HepG2 (cell line): ENCODE data around the gene CDHR5. TPM values are rescaled to one million over a fixed set of nuclear protein-coding genes. Genes with fewer than 3 reads are reported as not detected.
A peak's percentile ranks its signal among the peaks of the same experiment; 100 is the strongest.

Source experiments
- AGO2 ChIP-seq: fragments of 200-400 bp; formaldehyde crosslinking; optimal IDR thresholded peaks from 2 replicates; pipeline ENCODE3; 2017; ENCODE audit warnings: mild to moderate bottlenecking, low read depth, low read length, moderate library complexity
- ELF1 ChIP-seq: sonication (generic); formaldehyde crosslinking; IDR thresholded peaks from 2 replicates; pipeline ENCODE4 v1.4.0; 2020; ENCODE audit warnings: missing genetic modification reagents
- ELF3 ChIP-seq: IDR thresholded peaks from 2 replicates; pipeline ENCODE4 v1.6.1; 2016; ENCODE audit warnings: missing genetic modification reagents, missing compliant biosample characterization
- FOXP1 ChIP-seq, 2 experiments: fragments of 450-650 bp in 1 of 2; IDR thresholded peaks; 2 replicates each; pipeline ENCODE4 v1.6.1; 2017 to 2018; ENCODE audit warnings: antibody characterized with exemption in 1 of 2
- GABPB1 ChIP-seq: IDR thresholded peaks from 2 replicates; pipeline ENCODE4 v1.6.1; 2016; ENCODE audit warnings: mild to moderate bottlenecking, missing genetic modification reagents, moderate library complexity, missing compliant biosample characterization
- HOXA5 ChIP-seq: sonication (generic); formaldehyde crosslinking; IDR thresholded peaks from 2 replicates; pipeline ENCODE4 v1.4.0; 2020; ENCODE audit warnings: missing genetic modification reagents
- MXI1 ChIP-seq: IDR thresholded peaks from 3 replicates; pipeline ENCODE4 v1.6.1; 2012; ENCODE audit warnings: low read depth, low read length, inconsistent platforms, borderline replicate concordance
- SNAI1 ChIP-seq: sonication (generic); formaldehyde crosslinking; IDR thresholded peaks from 2 replicates; pipeline ENCODE4 v1.5.0; 2020; ENCODE audit warnings: mild to moderate bottlenecking, missing genetic modification reagents, borderline replicate concordance
- SOX6 ChIP-seq, 2 experiments: fragments of 450-650 bp in 1 of 2; sonication (generic) in 1 of 2; formaldehyde crosslinking in 1 of 2; IDR thresholded peaks; 2 replicates each; pipeline versions ENCODE4 v1.4.0 to v1.6.1; 2017 to 2020; ENCODE audit warnings: antibody characterized with exemption in 1 of 2, mild to moderate bottlenecking in 1 of 2, missing genetic modification reagents in 1 of 2
- TRIM24 ChIP-seq: sonication (generic); formaldehyde crosslinking; IDR thresholded peaks from 2 replicates; pipeline ENCODE4 v1.8.0; 2022; ENCODE audit warnings: mild to moderate bottlenecking, missing genetic modification reagents
- ZNF296 ChIP-seq: sonication (generic); formaldehyde crosslinking; conservative IDR thresholded peaks from 2 replicates; pipeline ENCODE4 v1.5.0; 2020; ENCODE audit warnings: mild to moderate bottlenecking, missing genetic modification reagents
- ZNF30 ChIP-seq: sonication (generic); formaldehyde crosslinking; IDR thresholded peaks from 2 replicates; pipeline ENCODE4 v1.5.0; 2020; ENCODE audit warnings: mild to moderate bottlenecking, missing genetic modification reagents
- ZNF382 ChIP-seq: sonication (generic); formaldehyde crosslinking; IDR thresholded peaks from 2 replicates; pipeline ENCODE4 v1.5.0; 2020; ENCODE audit warnings: missing genetic modification reagents, mild to moderate bottlenecking, borderline replicate concordance
- ZNF766 ChIP-seq: sonication (generic); formaldehyde crosslinking; IDR thresholded peaks from 2 replicates; pipeline ENCODE4 v1.5.0; 2020; ENCODE audit warnings: missing genetic modification reagents, borderline replicate concordance
- polyA plus RNA-seq, 8 experiments: library from polyadenylated mRNA; depleted of rRNA in 3 of 8; stranded (reverse) in 7 of 8; unstranded in 1 of 8; fragments of >200 nt; fragmentation: Illumina TruSeq in 4 of 8; extraction: Trizol in 4 of 8; gene quantifications; 2 replicates each; pipeline versions ENCODE4 v1.2.1 to v1.2.3, GENCODE V29; 2011 to 2016; ENCODE audit warnings: low read depth in 4 of 8, missing spikeins in 1 of 8, mixed read lengths in 1 of 8; ENCODE audit not compliant: insufficient read depth in 1 of 8
- total RNA-seq, 5 experiments: library from RNA; depleted of rRNA; stranded (reverse); fragments of >200 nt; fragmentation: Illumina TruSeq; extraction: Trizol; gene quantifications; 2 replicates each; pipeline ENCODE4 v1.2.3, GENCODE V29; 2016; ENCODE audit warnings: low read depth in 1 of 5
- TF ChIP-seq, protein P1 (sequence below): sonication (generic); formaldehyde crosslinking; IDR thresholded peaks from 2 replicates; pipeline ENCODE4 v1.4.0; 2020; ENCODE audit warnings: missing genetic modification reagents
- TF ChIP-seq, protein P2 (sequence below): sonication (generic); formaldehyde crosslinking; conservative IDR thresholded peaks from 2 replicates; pipeline ENCODE4 v1.4.0; 2020; ENCODE audit warnings: mild to moderate bottlenecking, missing genetic modification reagents, moderate library complexity
- TF ChIP-seq, protein P3 (sequence below): fragments of 450-650 bp; IDR thresholded peaks from 2 replicates; pipeline ENCODE4 v1.6.1; 2017; ENCODE audit warnings: mild to moderate bottlenecking

Gene CDHR5
- total and polyA plus RNA-seq, 2 of the 13 experiments (the other 11 are each of a cell fraction or from before 2014, with no cell fraction given) = 0.46 to 0.71 TPM

DNA sequence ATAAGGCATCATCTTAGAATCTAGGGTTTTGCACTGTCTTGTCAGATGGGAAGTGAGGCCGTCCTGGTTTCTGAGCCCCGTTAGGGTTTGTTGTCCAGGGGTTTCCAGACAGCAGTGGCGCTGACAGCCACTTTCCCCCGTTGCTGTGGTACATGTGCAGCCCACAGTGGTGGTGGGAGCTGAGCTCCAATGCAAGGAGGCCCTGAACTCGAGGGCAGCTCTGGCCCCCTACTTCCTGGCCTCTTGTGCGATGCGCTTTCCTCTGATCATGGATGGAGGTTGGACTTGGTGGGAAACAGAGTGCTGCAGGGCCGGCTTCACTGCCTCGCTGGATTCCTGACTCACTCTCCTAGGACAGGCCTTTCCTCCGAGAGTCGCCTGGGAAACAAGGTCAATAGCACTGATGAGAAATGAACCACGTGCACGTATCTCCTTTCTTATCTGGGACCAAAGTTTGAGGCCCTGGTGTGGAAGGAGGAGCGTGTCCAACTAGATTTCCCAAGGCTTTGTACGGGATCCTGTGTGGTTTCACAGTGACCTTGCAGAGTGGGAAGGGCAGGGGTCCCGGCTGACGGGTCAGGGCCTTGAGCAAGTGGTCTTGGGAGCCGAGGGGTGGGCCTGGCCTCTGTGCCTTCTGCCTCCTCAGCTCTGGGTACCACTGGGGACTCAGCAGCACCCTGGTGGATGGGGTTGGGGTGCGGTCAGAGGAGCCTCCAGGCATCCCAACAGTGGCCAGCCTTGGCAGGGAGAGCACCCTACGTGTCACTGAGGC lies 44.7 kb downstream of the CDHR5 start (continued):
- TF ChIP-seq FOXP1 (IDR thresholded peaks at IDR 0.05) (no peak), FOXP1 (CRISPR knock-in tag; IDR thresholded peaks at IDR 0.05) (no peak), ZNF296 (CRISPR knock-in tag) (no peak), HOXA5 (0 out of 2 replicates have a peak, but pooled peaks have one; percentile 47), ELF1 (CRISPR knock-in tag) (no peak), ZNF30 (CRISPR knock-in tag) (no peak), AGO2 (no peak), TRIM24 (no peak), SNAI1 (no peak), ELF3 (CRISPR knock-in tag) (peak; percentile 24; the same call in 1 of the 2 replicates), ZNF766 (CRISPR knock-in tag) (0 out of 2 replicates have a peak, but pooled peaks have one; percentile 63), SOX6 (IDR thresholded peaks at IDR 0.05) (no peak), SOX6 (CRISPR knock-in tag; IDR thresholded peaks at IDR 0.05) (peak; percentile 80), MXI1 (peak; percentile 71; the same call in 1 of the 3 replicates), GABPB1 (CRISPR knock-in tag) (no peak; the same call in 1 of the 2 replicates), ZNF382 (CRISPR knock-in tag) (no peak)
- TF ChIP-seq, protein P1, sequence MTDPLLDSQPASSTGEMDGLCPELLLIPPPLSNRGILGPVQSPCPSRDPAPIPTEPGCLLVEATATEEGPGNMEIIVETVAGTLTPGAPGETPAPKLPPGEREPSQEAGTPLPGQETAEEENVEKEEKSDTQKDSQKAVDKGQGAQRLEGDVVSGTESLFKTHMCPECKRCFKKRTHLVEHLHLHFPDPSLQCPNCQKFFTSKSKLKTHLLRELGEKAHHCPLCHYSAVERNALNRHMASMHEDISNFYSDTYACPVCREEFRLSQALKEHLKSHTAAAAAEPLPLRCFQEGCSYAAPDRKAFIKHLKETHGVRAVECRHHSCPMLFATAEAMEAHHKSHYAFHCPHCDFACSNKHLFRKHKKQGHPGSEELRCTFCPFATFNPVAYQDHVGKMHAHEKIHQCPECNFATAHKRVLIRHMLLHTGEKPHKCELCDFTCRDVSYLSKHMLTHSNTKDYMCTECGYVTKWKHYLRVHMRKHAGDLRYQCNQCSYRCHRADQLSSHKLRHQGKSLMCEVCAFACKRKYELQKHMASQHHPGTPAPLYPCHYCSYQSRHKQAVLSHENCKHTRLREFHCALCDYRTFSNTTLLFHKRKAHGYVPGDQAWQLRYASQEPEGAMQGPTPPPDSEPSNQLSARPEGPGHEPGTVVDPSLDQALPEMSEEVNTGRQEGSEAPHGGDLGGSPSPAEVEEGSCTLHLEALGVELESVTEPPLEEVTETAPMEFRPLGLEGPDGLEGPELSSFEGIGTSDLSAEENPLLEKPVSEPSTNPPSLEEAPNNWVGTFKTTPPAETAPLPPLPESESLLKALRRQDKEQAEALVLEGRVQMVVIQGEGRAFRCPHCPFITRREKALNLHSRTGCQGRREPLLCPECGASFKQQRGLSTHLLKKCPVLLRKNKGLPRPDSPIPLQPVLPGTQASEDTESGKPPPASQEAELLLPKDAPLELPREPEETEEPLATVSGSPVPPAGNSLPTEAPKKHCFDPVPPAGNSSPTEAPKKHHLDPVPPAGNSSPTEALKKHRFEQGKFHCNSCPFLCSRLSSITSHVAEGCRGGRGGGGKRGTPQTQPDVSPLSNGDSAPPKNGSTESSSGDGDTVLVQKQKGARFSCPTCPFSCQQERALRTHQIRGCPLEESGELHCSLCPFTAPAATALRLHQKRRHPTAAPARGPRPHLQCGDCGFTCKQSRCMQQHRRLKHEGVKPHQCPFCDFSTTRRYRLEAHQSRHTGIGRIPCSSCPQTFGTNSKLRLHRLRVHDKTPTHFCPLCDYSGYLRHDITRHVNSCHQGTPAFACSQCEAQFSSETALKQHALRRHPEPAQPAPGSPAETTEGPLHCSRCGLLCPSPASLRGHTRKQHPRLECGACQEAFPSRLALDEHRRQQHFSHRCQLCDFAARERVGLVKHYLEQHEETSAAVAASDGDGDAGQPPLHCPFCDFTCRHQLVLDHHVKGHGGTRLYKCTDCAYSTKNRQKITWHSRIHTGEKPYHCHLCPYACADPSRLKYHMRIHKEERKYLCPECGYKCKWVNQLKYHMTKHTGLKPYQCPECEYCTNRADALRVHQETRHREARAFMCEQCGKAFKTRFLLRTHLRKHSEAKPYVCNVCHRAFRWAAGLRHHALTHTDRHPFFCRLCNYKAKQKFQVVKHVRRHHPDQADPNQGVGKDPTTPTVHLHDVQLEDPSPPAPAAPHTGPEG (CRISPR knock-in tag) = no peak
- TF ChIP-seq, protein P2, sequence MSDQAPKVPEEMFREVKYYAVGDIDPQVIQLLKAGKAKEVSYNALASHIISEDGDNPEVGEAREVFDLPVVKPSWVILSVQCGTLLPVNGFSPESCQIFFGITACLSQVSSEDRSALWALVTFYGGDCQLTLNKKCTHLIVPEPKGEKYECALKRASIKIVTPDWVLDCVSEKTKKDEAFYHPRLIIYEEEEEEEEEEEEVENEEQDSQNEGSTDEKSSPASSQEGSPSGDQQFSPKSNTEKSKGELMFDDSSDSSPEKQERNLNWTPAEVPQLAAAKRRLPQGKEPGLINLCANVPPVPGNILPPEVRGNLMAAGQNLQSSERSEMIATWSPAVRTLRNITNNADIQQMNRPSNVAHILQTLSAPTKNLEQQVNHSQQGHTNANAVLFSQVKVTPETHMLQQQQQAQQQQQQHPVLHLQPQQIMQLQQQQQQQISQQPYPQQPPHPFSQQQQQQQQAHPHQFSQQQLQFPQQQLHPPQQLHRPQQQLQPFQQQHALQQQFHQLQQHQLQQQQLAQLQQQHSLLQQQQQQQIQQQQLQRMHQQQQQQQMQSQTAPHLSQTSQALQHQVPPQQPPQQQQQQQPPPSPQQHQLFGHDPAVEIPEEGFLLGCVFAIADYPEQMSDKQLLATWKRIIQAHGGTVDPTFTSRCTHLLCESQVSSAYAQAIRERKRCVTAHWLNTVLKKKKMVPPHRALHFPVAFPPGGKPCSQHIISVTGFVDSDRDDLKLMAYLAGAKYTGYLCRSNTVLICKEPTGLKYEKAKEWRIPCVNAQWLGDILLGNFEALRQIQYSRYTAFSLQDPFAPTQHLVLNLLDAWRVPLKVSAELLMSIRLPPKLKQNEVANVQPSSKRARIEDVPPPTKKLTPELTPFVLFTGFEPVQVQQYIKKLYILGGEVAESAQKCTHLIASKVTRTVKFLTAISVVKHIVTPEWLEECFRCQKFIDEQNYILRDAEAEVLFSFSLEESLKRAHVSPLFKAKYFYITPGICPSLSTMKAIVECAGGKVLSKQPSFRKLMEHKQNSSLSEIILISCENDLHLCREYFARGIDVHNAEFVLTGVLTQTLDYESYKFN (CRISPR knock-in tag) = peak; percentile 77
- TF ChIP-seq, protein P3, sequence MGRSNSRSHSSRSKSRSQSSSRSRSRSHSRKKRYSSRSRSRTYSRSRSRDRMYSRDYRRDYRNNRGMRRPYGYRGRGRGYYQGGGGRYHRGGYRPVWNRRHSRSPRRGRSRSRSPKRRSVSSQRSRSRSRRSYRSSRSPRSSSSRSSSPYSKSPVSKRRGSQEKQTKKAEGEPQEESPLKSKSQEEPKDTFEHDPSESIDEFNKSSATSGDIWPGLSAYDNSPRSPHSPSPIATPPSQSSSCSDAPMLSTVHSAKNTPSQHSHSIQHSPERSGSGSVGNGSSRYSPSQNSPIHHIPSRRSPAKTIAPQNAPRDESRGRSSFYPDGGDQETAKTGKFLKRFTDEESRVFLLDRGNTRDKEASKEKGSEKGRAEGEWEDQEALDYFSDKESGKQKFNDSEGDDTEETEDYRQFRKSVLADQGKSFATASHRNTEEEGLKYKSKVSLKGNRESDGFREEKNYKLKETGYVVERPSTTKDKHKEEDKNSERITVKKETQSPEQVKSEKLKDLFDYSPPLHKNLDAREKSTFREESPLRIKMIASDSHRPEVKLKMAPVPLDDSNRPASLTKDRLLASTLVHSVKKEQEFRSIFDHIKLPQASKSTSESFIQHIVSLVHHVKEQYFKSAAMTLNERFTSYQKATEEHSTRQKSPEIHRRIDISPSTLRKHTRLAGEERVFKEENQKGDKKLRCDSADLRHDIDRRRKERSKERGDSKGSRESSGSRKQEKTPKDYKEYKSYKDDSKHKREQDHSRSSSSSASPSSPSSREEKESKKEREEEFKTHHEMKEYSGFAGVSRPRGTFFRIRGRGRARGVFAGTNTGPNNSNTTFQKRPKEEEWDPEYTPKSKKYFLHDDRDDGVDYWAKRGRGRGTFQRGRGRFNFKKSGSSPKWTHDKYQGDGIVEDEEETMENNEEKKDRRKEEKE = no peak
